ENCODE measurements around the gene WWOX.

DNA sequence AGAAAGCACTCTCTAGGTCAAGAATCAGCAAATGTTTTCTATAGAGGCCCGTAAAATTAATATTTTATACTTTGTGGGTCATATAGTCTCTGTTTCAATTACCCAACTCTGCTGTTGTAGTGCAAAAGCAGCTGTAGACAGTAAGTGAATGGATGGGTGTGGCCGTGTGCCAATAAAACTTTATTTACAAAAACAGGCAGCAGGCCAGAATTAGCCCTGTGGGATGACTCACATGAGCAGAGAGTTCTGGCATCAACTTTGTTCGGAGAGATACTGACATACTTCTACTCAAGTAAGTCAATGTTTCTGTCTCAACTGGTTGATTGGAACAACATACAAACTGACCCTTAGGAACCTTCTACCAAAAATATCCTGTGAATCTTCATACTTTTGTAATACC, 884.9 kb downstream of the WWOX start:
- TF ChIP-seq, protein P1, sequence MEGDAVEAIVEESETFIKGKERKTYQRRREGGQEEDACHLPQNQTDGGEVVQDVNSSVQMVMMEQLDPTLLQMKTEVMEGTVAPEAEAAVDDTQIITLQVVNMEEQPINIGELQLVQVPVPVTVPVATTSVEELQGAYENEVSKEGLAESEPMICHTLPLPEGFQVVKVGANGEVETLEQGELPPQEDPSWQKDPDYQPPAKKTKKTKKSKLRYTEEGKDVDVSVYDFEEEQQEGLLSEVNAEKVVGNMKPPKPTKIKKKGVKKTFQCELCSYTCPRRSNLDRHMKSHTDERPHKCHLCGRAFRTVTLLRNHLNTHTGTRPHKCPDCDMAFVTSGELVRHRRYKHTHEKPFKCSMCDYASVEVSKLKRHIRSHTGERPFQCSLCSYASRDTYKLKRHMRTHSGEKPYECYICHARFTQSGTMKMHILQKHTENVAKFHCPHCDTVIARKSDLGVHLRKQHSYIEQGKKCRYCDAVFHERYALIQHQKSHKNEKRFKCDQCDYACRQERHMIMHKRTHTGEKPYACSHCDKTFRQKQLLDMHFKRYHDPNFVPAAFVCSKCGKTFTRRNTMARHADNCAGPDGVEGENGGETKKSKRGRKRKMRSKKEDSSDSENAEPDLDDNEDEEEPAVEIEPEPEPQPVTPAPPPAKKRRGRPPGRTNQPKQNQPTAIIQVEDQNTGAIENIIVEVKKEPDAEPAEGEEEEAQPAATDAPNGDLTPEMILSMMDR (IDR thresholded peaks at IDR 0.05 in 8 of 11, conservative IDR thresholded peaks at IDR 0.05 in 3 of 11) = no peak
- TF ChIP-seq POLR2A (IDR thresholded peaks at IDR 0.05) (no peak), POLR2AphosphoS5 (IDR thresholded peaks at IDR 0.05) (no peak)
